Stimulated activated CD8-positive, alpha-beta memory T cell treated with anti-CD3 and anti-CD28 coated beads, Interleukin-2, amount 100 ng/mL, for 1 hour (primary cell): Measurements from ENCODE around the gene CALHM1.
"Not testable (repeated sequence)": the region's sequence is repeated elsewhere in the genome, so short reads cannot be mapped to it uniquely, and the experiment has no call there.

Source experiments
- DNase-seq, 2 donors: peaks; one replicate each; pipeline ENCODE4 v3.0.0-alpha.2; 2020; ENCODE audit warnings: low read depth in 2 of 2

Gene CALHM1, protein sequence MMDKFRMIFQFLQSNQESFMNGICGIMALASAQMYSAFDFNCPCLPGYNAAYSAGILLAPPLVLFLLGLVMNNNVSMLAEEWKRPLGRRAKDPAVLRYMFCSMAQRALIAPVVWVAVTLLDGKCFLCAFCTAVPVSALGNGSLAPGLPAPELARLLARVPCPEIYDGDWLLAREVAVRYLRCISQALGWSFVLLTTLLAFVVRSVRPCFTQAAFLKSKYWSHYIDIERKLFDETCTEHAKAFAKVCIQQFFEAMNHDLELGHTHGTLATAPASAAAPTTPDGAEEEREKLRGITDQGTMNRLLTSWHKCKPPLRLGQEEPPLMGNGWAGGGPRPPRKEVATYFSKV

DNA sequence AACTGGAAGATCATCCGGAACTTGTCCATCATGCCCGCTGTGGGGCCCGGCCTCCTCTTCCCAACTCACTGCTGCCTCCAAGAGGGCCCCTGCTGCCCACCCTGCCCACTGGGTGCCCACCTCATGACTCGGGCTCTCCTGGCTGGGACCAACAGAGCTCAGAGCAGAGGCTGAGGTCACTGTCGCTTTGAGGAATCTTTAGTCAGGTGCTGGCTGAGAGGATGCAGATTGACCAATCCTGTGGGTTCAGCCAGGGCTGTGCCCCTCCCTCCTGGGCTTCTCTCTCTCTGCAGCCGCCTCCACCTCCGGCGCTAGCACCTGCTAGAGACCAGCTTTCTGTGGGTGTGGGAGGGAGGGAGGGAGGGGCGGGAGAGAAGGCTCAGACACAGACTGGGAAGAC lies at the start of gene CALHM1:
CALHM1 (minus strand) TSS at position 181 of the 400 bp plus-strand sequence; CDS start at position 32, 149 bp downstream.
- DNase-seq, result no peak

DNA sequence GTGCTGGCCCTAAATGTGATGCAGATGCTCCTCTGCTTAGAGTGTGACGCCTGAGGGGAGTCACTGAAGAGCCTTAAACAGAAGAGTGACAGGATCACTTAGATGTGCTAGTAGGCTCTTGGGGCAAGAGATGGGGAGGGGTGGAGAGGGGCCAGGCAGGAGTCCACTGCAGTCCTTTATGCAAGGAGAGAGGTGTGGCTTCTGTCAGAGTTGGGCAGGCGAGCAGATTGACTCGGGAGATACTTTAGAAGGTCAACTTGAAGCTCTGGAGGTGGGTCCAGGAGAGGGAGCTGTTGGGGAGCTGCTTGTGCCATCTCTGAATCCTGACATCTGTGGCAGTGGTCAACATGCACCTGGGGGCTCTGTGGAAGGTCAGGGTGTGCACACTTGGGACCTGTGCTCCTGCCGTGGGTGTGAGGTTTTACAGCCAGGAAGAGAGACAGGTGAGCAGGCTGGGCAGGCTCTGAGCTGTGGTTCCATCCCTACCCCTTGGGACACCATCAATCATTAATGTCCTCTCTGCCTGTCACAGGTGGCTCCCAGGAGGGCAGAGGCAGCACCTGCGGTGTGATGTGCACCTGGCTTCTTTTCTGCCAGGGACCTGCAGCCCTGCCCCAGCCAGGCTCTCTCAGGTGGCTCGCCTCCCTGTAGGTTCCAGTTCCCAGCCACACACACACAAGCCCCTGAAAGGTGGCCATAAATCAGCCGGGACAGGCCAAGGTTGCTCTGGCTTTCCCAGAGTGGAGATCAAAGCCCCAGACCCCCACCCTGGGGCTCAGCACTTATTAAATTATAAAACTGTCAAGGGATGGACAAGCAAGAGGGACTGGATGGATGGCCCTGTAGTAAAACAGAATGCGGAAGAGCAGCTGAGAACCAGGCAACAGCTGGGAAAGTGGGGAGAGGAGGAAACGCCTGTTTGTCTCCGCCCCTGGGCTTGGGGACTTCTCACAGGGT lies 48.8 kb upstream of the CALHM1 start:
- DNase-seq, result no peak

DNA sequence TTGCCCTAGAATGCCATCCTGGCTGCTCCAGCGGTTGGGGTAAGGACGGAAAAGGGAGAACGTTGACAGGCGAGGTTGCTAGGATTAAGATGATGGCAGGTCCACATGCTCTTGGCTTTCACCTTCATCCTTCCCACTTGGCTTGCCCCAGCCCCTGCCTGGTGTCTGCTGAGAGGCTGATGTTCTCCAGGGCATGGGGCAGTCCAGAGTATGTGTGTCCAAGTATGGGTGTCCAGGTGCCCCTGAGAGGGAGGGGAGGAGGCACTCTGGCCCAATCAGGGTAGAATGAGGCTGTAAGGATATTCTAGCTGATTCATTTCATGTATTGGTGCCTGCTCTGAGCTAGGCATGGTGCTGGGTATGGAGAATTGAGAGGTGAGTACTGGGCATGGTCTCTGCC lies 47.4 kb upstream of the CALHM1 start:
- DNase-seq, result no peak

DNA sequence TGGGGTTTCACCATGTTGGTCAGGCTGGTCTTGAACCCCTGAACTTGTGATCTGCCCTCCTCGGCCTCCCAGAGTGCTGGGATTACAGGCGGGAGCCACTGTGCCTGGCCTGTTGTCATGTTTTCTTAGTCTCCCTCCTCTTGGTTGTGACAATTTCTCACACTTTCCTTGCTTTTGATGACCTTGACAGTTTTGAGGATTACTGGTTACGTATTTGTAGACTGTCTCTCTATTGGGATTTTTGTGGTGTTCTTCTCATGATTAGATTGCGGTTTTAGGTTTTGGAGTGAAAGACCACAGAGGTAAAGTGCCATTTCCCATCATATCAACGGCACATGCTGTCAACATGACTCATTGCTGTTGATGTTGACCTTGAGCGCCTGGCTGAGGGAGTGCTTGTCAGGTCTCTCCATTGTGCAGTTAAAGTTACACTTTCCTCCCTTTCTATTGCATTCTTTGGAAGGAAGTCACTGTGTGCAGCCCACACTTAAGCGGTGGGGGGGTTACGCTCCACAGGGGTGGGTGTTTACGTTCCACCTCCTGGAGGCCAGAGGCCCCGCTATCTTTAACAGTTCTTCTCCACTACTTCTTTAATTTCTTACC lies 45.6 kb upstream of the CALHM1 start:
- no peak for DNase-seq

DNA sequence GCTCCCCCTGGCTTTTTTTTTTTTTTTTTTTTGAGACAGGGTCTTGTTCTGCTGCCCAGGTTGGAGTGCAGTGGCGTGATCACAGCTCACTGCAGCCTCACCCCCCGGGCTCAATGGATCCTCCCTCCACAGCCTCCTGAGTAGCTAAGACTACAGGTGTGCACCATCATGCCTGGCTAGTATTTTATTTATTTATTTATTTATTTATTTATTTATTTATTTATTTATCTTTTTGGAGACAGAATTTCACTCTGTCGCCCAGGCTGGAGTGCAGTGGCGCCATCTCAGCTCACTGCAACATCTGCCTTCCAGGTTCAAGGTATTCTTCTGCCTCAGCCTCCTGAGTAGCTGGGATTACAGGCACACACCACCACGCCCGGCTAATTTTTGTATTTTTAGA lies 45.1 kb upstream of the CALHM1 start:
- DNase-seq, result not testable (repeated sequence)

DNA sequence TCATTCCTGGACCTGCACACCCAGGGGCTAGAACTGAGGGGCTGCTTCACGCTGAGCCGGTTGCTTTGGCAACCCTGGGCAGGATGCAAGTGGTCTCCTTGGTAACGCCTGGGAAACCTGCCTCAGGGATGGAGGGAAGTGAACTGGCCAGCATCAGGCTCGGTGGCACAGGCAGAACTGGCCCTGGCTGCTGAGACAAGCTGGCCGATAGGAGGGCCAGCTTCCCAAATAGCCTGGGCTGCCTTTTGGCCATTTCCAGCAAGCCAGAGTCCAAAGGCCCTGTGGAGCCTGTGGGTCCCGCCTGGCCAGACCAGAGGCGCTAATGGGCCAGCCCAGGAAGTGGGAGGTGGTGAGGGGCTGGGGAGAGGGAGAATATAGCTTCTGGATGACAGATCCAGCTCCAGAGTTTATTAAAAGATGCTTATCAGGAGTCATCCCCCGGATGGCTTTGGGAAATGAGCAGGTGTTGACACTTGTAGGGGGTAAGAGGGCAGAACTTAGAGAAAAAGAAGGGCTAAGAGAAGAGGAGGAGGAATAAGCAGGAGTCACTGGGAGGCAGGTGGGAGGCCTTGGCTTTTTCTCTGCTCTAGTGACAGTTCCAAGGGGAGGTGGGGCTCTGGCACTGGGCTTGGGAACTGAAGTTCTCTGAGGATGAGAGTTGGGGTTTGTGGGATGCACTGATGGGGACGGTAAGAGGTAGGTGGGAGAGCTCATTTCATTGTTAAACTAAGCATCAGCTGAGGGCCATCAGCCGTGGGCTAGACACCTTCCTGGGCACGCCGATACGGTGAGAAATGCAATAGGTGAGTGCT lies 44.4 kb upstream of the CALHM1 start:
- DNase-seq, result no peak

DNA sequence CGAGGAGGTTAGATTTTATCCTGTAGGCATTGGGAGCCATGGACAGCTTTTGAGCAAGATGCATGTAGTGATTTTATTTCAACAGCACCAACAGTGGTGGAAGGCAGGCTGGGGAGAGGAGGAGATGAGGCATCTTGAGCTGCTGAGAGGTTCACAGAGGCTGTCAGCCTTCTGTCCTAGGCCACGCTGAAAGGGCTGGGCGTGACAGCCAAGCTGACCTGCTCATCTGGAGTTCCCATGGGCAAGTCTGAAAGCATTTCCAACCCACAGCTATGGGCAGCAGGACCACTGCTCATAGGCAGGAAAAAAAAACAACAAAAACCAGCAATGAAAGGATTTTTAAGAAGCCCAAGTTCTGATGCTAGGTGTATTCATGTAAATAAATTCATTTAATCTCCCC lies 42.5 kb upstream of the CALHM1 start:
- DNase-seq, result no peak

DNA sequence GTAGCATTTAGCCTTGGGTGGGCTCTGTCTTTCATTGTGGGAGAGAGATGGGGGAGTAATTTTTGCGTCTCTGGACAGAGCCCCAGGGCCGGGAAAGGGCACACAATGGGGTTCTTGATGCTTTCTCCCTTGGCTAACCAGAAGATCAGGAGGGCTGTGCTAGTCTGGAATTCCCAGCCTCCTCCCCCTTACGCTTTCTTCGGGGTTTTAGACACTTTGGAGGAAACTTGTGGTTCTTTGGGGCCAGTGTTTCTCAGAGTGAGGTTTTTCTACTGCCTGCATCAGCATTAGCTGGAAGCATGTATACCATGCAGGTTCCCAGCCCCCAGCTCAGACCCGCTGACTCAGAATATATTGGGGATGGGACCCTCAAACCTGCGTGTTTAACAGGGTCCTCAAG lies 41.8 kb upstream of the CALHM1 start:
- DNase-seq, result no peak

DNA sequence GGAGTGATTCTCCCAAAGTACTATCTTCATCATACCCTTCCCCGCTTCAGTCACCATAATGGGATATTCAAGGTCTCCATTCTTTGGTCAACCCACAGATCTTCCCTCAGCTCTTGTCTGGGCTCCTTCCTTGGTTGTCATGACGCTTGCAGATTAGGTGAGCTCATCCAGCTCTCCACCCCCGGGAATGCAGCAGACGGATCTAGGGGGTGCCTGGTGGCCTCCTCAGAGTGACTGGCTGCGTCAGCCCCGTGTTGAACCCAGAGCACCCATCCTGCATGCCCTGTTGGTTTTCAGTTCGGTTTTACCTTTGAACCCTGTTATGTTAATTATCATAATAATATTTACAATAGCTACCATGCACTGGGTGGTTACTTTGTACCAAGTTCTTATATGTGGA lies 41.2 kb upstream of the CALHM1 start:
- no peak for DNase-seq

DNA sequence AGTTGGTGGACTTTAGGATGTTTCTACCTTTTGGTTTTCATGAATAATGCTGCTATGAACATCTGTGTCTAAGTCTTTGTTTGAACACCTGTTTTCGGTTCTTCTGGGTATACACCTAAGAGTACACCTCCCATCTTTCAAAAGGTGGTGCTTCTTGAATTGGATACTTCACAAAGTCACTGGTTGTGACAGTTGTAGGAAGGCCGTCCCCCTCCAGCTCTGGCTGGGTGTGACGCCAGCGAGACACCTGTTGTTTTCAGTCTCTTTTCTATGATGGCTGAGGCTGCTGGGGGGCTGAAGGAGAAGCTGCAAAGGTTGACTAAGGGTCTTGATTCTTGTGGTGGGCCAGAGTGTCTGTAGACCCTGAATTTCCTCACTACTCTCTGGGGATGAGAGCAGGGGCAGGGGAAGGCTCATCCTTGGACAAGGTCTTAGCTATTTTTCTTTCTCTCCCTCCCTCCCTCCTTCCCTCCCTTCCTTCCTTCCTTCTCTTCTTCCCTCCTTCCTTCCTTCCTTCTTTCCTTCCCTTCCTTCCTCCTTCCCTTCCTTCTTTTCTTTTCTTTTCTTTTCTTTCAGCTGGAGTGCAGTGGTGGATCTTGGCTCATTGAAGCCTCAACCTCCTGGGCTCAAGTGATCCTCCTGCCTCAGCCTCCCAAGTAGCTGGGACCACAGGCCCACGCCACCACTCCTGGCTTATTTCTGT lies 40.4 kb upstream of the CALHM1 start:
- DNase-seq, result no peak

DNA sequence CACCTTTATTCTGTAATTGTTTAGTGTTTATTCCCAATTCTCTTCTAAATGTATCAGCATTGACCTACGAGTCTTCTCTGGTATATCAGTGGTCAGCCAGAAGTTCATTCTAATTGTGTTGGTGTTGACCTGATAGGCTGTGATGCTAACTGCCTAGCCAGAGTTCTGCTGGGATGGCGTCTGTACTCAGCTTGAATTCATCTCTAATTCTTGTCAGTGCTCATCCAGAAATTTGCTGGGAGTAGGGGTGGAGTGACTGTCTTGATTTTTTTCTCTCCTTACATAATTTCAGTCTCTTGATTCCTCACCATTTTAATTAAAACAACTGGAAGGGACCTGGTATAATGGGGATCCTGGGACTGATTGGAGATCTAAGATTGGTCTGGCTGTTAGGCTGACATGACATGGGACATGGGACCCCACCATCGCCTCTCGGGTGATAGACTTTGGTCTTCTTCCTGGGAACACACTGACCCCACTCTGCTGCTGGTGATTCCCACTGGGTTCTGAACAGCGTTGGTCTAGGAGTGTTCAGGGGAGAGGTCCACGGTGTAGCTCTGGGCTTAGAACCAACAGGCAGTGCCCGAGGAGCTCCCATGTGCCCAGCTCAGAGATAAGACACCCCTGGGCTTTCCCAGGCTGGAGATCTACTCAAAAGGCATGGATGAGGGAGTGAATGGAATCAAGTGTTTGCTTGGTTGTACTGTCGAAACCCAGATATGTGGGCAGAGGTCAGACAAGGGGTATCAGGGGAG lies 38.6 kb upstream of the CALHM1 start:
- no peak for DNase-seq

DNA sequence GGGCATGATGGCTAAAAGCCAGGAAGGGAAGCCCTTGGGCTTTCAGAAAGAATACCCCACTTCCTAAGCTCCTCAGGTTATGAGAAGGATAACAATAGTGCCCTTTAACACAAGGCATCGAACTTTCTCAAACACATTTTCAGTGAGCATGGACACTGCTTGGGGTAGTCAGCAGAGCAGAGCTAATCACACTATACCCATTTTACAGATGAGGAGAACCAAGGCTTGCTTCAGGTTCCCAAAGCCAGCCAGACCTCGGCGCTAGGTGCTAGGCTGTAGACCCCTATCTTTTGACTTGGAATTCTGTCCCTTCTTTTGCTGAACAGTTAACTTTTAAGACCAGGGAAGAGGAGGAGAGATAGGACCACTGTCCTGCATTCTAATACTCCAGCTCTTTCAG lies 36.6 kb upstream of the CALHM1 start:
- DNase-seq, result no peak

DNA sequence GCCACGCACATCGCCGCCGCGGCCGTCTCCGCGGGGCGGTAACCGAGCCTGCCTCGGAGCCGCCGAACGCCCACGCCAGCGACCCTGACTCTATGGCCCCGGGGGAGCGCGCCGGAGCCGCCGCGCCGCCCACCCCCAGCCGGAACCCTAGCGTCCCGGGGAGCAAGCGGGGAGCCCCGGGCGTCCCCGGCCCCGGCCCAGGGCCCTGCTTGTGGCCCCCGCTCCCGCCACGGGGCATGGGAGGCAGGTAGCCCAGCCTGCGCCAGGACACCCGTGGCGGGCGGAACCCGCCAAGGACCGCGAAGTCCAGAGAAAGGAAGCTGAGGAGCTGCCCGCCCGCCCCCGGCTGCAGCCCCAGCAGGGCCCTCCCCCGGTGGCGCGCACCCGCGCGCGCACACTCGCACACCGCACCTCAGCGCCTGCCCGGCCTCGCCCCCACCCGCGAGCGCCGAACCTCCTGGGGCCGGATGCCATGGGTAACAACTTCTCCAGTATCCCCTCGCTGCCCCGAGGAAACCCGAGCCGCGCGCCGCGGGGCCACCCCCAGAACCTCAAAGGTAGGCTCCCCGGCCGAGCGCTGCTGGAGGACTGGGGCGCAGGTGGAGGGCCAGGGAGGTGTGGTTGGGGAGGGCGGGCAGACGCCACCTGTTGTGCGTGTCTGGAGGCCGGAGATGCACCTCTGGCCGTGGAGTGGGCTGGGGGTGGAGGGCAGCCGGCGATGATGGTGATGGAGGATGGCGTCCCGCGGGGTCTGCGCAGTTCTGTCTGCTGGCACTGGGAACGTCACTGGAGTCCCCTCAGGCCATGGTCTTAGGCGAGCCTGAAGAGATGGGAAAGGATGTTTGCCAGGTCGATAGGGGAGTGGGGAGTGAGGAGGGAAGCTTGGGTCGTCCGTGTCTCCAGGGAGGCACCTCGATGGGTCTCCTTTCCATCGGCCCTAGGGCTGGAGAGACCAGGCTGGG lies 35.5 kb upstream of the CALHM1 start:
- no peak for DNase-seq

DNA sequence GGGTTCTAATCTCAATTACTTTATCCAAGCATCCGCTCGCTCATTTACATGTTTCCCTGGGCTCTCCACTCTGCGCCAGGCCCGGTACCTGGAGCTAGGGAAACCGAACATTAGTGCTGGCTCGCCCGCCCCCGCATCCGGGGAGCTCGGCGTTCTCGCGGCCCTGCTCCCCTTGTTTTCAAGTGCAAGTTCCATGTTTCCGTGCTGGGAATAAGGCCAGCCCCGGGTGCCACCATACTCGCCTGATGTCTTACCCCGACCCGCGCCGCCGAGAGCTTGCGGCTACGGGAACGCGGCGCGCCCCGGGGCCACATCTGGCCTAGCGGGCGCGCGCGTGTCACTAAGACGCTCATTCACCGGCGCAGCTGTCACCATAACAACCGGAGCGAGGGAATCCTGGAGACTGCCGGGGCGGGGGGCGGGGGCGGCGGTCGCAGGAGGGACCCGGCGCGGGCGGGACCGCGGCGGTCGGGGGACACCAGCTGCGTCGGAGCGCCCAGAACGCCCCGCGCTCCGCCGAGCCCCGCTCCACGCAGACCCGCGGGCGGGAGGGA lies 34.7 kb upstream of the CALHM1 start, which contains the start of gene NEURL1:
NEURL1 (plus strand) TSS at position 344 of the 554 bp plus-strand sequence. CDS start 683 bp downstream, outside the sequence.
- DNase-seq, result no peak

DNA sequence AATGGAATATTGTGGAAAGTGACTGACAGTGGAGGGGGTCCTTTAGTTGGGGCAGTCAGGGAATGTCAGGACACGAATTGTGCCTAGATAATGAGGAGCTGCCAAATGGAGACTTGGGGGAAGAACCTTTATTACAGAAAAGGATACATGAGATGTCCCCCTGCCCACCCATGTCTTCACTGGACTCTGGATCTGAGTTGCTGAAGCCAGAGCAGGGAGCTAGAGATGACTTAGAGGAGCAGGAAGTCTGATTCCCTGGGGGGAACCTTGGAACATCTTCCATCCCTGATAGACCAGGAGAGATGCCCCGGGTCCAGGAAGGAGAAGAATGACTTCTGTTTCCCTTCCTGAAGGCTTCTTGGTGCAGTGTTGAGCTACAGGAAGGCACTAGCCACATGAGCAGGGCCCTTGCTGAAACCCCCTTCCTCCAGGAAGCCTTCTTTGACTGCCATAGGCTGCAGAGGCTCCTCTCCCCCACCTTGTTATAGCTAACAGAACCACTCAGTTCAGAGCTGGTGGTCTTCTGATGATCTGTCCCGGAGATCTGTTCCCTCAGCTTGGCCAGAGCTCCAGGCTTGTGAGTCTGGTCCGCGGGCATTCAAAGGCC lies 34.1 kb upstream of the CALHM1 start:
- no peak for DNase-seq

DNA sequence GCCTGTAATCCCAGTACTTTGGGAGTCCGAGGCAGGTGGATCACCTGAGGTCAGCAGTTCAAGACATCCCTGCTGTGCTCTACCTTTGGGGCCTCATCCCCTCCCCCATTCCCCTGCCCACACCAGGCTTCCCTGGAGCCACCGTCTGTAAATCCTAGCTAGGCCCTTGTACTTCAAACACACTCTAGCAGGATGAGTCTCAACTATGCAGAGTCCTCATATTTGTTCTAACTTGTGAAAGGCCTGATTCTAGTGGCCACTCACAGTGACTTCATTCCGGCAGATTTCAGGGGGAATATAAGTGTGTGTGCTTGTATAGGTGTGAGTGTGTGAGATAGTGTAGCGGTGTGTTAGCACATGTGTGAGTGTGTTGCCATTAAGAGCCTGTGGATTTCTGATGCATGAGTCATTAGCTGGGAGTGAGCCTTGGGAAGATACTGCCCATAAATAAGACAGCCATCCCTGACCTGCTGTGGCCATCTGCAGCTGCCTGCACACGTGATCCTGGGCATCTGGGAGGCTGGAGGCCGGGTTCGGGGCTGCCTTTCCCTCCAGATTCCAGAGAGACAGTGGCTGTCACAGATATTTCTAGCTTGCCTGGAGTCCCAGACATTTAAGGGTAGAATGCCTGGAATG lies 33.1 kb upstream of the CALHM1 start:
- DNase-seq, result no peak

DNA sequence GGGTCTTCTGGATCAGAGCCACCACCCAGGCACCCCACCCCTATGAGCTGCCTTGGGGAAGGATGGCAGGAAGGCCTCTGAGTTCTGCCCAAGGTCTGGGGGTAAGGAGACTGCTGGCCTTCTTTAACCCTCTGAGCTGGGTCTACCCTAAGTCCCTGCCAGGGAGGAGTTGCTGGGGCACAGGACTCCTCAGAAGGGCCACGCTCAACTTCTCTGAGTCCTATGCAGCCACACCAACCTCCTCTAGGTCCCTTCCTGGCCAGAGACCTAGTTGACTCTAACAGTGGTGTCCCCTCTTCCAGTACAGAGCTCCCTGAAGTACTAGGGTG lies 32.2 kb upstream of the CALHM1 start:
- no peak for DNase-seq

DNA sequence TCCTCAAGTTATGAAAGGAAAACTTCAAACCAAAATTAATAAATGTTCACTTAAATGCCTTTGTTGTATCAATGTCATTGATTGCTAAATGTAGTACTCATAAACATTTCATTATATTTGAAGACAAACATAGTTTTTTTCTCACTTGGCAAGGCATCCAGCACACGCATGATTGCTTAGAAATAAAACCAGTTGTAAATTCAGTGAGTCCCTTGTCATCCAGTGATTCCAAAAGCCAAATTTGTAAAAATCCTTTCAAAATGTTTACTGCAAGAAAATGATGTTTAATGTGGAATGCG lies 28.7 kb upstream of the CALHM1 start:
- no peak for DNase-seq
